Right renal pelvis (tissue), 4 donors: ENCODE data around the gene MAG. TPM values are rescaled to one million over a fixed set of nuclear protein-coding genes. Genes with fewer than 3 reads are reported as not detected.

Experiments used
- DNase-seq, 4 donors: peaks; one replicate each; pipeline ENCODE4 v3.0.0-alpha.2; 2013; ENCODE audit warnings: low read depth in 4 of 4, low spot score in 3 of 4, missing footprints in 1 of 4
- polyA plus RNA-seq, 4 donors: library from polyadenylated mRNA; unstranded; fragments of 120-200 nt; gene quantifications; one replicate each; pipeline ENCODE4 v1.2.1, GENCODE V29; 2013; ENCODE audit not compliant: insufficient read length in 4 of 4

MAG gene
- polyA plus RNA-seq, 4 donors, result 2.4 to 13.5 (median 2.8) TPM

DNA sequence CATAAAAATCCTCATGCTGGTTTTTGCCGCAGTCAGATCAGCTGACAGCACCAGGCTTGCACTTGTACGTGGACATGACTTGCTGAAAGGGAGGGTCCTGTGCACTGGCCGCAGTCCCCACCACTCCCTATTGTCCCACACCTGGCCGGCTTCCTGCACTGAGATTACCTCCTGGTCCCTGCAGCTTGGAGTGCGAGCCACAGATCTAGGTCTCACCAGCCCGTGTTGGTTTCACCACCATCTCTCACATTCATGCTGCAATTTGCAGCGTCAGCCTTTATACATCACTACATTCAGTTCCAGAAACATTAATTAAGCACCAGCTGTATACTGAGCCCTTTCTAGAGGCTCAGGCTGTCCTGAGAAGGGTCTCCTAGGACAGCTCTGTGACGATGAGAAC is 22.1 kb downstream of the MAG start:
- no peak for DNase-seq

DNA sequence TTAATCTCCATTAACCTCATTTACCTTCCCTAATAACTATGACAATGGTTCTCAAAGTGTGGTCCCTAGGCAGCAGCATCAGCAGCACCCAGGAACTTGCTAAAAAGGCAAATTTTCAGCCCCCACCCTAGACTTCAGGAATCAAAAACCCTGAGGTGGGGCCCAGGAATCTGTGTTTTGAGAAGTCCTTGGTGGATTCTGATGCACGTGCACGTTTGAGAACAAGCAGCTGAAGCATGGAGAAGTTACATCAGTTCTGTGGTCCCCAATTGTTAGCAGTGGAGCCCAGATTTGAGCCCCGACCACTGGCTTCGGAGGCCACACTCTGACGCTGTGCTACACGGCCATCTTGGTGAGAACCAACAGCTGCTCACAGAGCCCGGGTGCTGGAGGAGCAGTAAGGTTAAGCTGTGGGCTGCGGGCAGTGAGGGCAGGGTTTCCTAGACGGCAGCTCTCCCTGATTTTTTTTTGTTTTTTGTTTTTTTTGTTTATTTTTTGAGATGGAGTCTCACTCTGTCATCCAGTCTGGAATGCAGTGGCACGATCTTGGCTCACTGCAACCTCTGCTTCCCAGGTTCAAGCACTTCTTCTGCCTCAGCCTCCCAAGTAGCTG is 23.0 kb downstream of the MAG start:
- DNase-seq, result no peak

DNA sequence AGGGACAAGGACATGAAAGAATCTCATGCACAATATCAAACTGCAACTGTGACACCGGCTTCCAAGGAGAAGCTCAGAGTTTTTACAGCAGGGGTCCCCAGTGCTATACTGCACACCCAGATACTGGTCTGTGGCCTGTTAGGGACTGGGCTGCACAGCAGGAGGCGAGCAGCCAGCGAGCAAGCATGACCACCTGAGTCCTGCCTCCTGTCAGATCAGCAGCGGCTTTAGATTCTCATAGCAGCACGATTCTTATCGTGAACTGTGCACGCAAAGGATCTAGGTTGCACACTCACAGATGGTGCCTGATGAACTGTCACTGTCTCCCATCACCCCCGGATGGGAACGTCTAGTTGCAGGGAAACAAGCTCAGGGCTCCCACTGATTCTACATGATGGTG is 23.9 kb downstream of the MAG start:
- DNase-seq, result no peak

DNA sequence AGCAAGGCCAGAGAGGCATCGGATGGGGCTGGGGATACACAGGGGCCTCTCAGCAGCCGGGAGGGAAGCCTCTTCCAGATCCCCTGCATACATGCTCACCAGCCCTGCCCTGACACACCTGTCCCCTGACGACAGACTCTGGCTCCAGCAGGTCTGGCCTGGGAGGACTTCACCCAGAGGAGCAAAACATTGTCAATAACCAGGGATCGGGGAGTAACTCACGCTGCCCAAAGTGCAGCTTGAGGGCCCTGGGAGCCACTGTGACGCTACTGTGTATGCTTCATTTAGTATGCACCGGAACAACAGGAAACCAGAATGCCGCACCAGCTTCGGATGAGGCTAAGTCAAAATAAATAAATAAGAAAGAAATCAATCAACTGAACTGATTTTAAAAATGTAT is 24.6 kb downstream of the MAG start:
- DNase-seq, result no peak

DNA sequence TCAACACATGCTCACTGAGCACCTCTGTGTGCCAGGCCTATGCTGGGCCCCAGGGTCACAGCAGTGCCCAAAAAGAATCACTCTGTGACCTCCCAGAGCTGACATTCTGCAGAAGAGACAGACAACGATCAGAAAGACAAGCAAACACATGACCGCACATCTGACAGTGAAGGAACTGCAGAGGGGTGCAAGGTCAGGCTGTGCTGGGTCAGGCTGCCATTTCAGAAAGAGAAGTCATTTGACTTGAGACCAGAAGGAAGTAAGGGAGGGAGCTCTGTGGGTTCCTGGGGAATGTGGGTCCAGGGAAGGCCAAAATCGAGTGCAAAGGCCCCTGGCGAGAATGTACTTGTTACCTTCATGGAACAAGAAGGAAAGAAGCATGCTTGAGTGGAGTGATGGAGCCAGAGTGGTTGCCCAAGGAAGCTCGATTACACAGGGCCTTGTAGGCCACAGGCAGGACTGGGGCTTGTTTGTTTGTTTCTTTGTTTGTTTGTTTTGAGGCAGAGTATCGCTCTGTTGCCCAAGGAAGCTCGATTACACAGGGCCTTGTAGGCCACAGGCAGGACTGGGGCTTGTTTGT is 25.6 kb downstream of the MAG start:
- no peak for DNase-seq

DNA sequence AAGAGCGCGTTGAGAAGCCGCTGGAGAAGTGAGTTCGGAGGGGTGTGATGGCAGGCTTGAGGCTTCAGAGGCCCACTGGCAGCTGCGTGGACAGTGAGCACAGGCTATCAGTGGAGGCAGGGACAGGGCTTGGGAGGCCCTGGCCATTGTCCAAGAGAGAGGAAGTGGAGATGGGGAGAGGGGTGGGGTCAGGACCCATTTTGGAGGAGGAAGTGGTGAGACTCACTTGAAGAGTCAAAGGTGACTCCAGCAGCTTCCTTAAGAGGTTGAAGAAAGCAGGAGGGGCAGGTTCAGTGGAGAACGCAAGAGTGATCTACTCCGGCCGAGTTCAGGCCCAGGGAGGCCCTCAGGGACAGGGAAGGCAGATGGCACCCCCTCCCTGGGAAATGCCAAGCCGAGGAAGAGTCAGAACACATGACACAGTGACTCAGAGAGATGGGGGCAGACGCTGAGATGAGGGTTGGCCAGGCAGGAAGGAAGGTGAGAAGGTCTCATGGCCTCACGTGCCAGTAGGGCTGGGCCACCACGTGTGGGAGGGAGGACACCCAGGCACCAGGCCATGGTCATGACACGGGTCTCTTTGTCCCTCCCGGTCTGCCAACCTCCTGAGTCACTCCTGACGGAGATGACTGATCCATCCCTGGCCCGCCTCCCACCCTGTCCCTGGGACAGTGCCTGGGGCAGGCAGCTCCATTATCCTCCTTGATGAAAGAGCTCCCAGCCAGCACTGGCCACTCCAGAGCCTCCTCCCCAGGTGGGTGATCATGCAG is 26.9 kb downstream of the MAG start:
- DNase-seq, result no peak

DNA sequence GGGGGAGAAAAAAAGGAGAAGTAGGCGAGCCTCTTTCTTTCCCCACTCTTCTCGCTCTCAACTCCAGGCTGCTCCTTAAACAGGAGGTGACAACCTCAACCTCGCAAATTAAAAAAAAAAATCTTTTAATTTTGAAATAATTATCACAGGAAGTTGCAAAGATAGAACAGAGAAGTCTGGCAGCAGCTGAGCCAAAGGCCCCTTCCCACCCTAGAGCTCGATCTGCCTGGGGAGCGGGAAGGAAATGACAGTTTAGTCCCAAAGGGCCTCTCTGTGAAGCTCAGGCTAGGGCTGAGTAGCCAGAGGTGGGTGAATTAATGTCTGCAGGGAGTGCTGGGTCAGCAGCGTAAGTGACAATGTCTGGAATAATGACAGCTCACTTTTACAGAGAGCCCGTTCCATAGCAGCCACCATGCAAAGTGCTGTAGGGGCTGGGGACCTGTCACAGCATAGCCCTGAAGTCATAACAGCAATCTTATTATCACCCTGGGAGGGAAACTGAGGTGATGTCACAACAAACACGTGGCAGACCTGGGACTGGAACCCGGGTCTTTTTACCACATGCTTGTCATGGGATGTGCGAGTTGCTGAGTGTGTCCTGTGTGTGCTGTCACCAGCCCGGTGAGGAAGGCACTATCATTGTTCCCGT is 28.2 kb downstream of the MAG start:
- no peak for DNase-seq

DNA sequence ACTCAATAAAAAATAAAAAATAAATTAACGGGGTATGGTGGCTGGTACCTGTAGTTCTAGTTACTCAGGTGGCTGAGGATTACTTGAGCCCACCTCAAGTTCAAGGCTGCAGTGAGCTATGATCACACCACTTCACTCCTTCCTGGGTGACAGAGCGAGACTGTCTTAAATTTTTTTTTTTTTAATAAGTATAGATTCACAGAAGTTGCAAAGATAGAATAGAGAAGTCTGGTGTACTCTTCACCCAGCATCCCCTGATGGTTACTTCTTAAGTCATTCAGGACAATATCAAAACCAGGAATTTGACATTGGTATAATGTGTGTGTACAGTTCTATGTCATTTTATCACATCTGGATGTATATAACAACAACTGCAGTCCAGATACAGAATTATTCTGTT is 29.3 kb downstream of the MAG start:
- no peak for DNase-seq

DNA sequence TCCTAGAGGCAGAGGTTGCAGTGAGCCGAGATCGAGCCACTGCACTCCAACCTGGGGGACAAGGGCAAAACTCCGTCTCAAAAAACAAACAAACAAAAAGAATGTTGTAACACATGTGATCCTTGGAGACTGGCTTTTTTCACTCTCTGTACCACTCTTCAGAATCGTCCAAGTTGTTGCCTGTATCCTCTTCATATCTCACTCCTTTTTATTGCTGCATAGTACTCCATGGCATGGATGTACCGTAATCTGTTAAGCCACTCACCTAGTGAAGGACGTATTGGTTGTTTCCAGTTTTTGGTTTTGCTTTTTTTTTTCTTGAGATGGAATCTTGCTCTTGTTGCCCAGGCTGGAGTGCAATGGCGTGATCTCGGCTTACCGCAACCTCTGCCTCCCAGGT is 30.1 kb downstream of the MAG start:
- DNase-seq, result no peak

DNA sequence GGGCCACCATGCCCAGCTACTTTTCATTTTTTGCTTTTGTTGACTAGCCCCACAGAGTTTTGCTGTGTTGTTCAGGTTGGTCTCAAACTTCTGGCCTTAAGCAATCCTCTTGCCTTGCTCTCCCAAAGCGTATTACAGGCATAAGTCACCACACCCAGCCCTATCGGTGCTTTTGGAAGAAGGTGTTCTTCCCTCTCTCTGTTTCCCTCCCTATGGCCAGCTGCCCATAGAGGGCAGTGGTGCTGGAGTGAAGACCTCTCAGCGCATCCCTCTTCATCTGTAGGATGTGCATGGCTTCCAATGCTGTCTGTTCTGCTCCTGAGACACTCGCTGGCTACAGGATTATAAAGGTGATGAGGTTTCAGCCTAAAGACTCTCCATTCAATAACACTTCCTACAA is 35.7 kb downstream of the MAG start:
- DNase-seq, result no peak

DNA sequence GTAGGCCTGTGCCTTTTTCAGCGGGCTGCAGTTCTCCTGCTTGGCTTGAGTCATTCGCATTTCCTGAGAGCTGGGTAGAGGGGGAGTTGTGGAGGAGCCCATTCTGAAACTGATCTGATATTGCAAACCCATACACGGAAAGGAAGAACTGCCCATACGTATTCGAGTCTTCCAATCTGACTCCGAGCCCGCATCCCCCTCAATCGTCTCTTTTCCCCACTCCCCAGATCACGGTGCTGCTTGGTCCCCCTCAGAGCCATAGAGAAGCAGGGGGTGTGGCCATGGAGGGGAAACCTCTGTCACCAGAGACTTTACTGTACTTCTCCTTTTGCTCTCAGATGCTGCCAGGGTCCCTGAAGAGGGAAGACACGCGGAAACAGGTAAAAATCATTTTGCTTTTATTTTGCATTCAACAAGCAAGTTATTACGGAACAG is 36.9 kb downstream of the MAG start, which contains the start of gene CD22:
Gene CD22, plus strand, starts transcription at position 337 of the 435 bp plus-strand sequence. CDS start 2,854 bp downstream, outside the sequence.
- no peak for DNase-seq

DNA sequence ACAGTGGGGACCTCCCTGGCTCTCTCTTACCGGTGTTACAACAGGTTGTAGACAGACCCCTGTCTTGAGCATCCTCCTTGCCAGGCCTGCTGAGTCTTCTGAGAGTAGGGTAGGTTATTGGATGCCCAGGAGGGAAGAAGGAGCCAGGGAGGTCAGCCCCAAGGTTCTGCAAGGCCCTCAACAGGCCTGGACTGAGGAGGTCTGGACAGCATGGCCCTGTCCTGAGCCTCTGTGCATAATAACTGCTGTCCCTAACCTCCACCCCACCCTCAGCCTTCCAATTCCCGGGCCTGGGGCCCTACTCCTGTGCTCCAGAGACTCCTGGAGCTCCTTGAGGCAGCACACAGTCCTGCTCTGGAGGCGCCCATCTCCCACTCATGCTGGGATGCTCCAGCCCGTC is 37.4 kb downstream of the MAG start:
- DNase-seq, result no peak

DNA sequence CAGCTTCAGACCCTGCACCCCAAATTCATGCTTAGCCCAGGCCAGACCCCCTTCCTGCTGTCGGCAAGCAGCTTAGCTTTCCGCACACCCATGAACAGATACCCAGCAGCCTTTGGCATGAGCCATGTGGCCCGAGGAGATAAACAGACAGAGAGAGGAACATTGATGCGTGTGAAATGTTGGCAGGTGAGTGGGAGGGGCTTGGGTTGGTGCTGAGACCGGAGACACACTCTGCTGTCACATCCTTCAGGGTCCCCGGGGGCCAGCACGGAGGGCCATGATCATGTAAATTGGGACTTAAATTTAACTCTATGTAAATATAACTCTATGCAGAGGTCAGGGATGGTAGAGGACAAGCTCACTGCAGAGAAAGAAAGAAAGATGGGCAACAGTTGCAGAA is 38.5 kb downstream of the MAG start:
- no peak for DNase-seq

DNA sequence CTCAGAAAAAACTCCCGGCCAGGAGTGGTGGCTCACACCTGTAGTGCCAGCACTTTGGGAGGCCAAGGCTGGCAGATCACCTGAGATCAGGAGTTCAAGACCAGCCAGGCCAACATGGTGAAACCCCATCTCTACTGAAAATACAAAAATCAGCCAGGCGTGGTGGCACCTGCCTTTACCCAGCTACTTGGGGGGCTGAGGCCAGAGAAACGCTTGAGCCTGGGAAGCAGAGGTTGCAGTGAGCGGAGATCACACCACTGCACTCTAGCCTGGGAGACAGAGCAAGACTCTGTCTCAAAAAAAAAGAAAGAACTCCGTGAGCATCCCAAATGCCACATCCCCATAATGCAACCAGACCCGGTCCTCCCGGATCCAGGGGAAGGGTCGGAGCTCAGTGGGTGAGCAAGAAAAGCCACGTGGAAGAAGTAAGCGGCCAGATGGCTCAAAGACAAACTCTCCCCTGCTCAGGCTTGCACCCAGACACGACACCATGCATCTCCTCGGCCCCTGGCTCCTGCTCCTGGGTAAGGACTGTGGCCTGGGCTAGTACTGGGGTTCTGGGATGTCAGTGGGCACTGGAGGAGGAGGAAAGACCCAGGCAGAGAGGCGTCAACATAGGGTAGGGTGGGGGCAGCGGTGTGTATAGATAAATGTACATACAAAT is 39.7 kb downstream of the MAG start:
- DNase-seq, result no peak

DNA sequence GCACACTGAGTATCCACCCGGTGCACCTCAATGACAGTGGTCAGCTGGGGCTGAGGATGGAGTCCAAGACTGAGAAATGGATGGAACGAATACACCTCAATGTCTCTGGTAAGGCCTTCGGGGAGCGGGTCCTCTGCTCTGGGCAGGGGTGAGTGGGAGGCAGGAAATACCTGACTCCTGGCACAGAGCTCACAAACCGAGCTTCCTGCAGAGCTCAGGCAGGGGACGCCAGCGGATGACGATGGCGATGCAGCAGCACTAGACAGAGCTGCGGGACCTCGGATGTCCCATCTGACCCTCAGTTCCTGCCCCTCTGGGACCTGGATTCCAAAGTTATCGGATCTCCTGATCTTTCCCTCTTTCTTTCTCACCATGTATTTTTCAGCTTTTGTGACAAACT is 40.9 kb downstream of the MAG start:
- no peak for DNase-seq

DNA sequence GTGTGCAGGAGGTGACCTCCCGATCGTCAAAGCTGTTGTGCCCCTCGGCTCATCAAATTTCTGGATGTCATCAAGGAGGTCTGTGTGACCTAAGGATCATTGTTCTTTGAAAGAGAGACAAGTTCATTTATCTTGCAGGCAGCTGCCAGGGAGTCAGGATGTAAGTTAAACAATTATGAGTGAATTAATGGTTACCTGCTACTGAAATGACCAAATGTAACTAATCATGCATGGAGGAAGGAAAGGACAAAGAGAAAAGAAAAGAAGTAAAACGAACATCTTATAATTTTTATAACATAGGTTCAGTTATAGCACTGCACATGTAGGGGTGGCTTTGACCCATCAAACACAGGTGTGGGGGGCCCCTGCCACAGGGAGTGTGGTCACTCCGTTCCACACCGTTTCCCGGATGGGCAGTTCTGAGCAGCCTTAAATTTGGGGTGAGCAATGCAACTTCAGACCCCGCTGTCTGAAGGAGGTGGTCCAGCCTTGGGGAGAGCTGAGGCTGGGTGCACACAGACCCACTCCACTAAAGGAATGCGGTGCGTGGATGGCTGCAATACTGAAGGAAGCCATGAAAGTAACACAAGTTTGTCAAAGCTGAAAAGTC is 42.3 kb downstream of the MAG start:
- DNase-seq, result no peak

DNA sequence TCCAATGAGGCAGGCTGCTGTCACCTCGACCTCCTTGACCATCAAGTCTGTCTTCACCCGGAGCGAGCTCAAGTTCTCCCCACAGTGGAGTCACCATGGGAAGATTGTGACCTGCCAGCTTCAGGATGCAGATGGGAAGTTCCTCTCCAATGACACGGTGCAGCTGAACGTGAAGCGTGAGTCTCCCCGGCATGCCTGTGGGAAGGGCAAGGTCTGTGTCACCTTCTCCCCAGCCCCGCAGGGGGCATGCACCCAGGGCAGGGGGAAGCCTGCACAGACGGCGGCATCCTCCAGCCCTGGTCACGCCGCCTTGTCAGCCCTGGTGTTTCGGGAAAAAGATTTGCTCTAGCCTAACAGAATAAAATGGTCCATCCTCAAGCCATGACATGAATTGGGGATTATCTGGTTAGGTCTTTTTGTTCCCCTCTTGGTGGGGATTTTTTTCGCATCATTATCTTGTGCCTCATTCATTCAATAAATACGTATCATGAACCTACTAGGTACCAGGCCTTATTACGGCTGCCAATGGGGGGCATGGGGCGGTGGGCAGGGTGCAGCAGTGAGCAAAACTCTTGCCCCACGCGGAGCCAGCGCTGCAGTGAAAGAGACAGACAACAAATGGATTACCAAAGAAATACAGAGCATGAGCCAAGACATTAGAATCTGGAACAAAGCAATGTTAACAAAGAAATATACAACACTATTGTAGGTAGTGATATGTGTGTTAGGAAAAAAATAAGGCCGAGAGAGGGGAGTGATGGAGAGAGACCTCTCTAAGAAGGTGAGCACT is 44.4 kb downstream of the MAG start:
- no peak for DNase-seq

DNA sequence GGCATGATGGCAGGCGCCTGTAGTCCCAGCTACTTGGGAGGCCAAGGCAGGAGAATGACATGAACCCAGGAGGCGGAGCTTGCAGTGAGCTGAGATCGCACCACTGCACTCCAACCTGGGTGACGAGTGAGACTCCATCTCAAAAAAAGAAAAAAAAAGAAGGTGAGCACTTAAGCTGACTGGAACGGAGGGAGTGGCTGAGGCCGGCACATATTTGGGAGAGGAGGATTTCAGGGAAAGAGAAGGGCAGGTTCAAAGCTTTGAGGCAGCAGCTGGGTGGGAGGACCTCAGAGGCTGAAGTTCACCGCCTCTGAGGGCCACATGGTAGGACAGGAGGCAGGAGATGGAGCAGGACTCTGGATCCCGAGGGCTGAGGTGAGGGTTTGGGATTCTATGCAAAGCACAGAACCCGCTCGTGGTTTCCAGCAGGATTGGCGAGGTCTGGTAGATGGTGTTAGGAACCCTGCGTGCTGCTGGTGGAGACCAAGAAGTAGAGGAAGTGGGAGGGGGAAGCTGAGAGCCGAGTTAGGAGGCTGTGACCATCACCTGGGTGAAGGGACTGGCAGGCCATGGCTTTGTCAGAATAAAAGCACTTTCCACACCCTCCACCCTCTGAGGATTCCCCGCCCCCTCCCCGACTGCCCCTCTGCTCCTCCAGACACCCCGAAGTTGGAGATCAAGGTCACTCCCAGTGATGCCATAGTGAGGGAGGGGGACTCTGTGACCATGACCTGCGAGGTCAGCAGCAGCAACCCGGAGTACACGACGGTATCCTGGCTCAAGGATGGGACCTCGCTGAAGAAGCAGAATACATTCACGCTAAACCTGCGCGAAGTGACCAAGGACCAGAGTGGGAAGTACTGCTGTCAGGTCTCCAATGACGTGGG is 45.4 kb downstream of the MAG start:
- no peak for DNase-seq

DNA sequence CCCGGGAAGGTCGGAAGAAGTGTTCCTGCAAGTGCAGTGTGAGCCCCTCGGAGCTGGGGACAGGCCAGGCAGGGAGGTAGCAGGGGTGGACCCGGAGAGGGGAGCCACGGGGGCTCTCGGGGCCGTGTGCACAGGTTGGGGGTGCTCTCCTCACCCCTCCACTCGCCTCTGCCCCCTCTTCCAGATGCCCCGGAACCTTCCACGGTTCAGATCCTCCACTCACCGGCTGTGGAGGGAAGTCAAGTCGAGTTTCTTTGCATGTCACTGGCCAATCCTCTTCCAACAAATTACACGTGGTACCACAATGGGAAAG is 46.0 kb downstream of the MAG start:
- no peak for DNase-seq
